HG02588 (cell line): ENCODE measurements around the gene SKP2.
"Not testable (repeated sequence)": the region's sequence is repeated elsewhere in the genome, so short reads cannot be mapped to it uniquely, and the experiment has no call there.

Source experiments
- ATAC-seq: cut with Tn5 transposase; IDR thresholded peaks from one replicate; pipeline ENCODE4 v1.9.1; 2021; ENCODE audit warnings: mild to moderate bottlenecking, moderate library complexity; ENCODE audit not compliant: unreplicated experiment

SKP2 gene

GRCh38 chr5:36198281-36198680 lies 46.4 kb downstream of the SKP2 start:
- no peak for ATAC-seq

- not testable (repeated sequence) for ATAC-seq
Observed at GRCh38 chr5:36198783-36199182, 46.9 kb downstream of the SKP2 start.

- no peak for ATAC-seq
Observed at GRCh38 chr5:36199620-36200019, 47.7 kb downstream of the SKP2 start.

- no peak for ATAC-seq
Observed at GRCh38 chr5:36200513-36200912, 48.6 kb downstream of the SKP2 start.

- ATAC-seq = no peak
Observed at GRCh38 chr5:36202521-36202961, 50.6 kb downstream of the SKP2 start.

GRCh38 chr5:36205329-36205728 lies 53.4 kb downstream of the SKP2 start:
- ATAC-seq = no peak

- ATAC-seq = no peak
Observed at GRCh38 chr5:36206913-36207312, 55.0 kb downstream of the SKP2 start.

- no peak for ATAC-seq
Observed at GRCh38 chr5:36208786-36209185, 56.9 kb downstream of the SKP2 start.

- ATAC-seq = no peak
Observed at GRCh38 chr5:36209664-36210063, 57.8 kb downstream of the SKP2 start.

- no peak for ATAC-seq
Observed at GRCh38 chr5:36214436-36214835, 62.5 kb downstream of the SKP2 start.

GRCh38 chr5:36215910-36216309 lies 64.0 kb downstream of the SKP2 start:
- ATAC-seq = no peak

- ATAC-seq = no peak
Observed at GRCh38 chr5:36217567-36217966, 65.7 kb downstream of the SKP2 start.

GRCh38 chr5:36217988-36218387 lies 66.1 kb downstream of the SKP2 start:
- no peak for ATAC-seq

- ATAC-seq = no peak
Observed at GRCh38 chr5:36222620-36223019, 70.7 kb downstream of the SKP2 start.

- ATAC-seq = no peak
Observed at GRCh38 chr5:36227046-36227445, 75.1 kb downstream of the SKP2 start.

- ATAC-seq = no peak
Observed at GRCh38 chr5:36228505-36228904, 76.6 kb downstream of the SKP2 start.

GRCh38 chr5:36230151-36230790 lies 78.4 kb downstream of the SKP2 start:
- ATAC-seq = no peak

GRCh38 chr5:36232533-36232932 lies 80.6 kb downstream of the SKP2 start:
- ATAC-seq = no peak
